ENCODE results near the gene RAP1B.

RAP1B gene

GRCh38 chr12:68647507-68647906 lies 36.8 kb downstream of the RAP1B start (continued):
- TF ChIP-seq RARB (CRISPR knock-in tag; IDR thresholded peaks at IDR 0.05): no peak

- no peak for TF ChIP-seq ZNF70 (CRISPR knock-in tag; IDR thresholded peaks at IDR 0.05)
- TF ChIP-seq ZNF8 (CRISPR knock-in tag; IDR thresholded peaks at IDR 0.05): no peak
- TF ChIP-seq CSRNP3 (CRISPR knock-in tag; IDR thresholded peaks at IDR 0.05): no peak
- ATAC-seq: no peak
These were observed 37.5 kb downstream of the RAP1B start for GRCh38 chr12:68648179-68648578.

GRCh38 chr12:68665016-68665569 lies 54.4 kb downstream of the RAP1B start:
- peak; percentile 21 for ATAC-seq
- TF ChIP-seq POU6F1 (CRISPR knock-in tag; IDR thresholded peaks at IDR 0.05; ENCODE audit: borderline replicate concordance, low read depth): no peak
- no peak for TF ChIP-seq PATZ1 (CRISPR knock-in tag; IDR thresholded peaks at IDR 0.05; ENCODE audit: borderline replicate concordance)
- TF ChIP-seq ZC3H10 (CRISPR knock-in tag; IDR thresholded peaks at IDR 0.05): no peak
- no peak for TF ChIP-seq ESRRG (CRISPR knock-in tag; IDR thresholded peaks at IDR 0.05)
- no peak for TF ChIP-seq ZFP3 (CRISPR knock-in tag; IDR thresholded peaks at IDR 0.05)
- TF ChIP-seq ZFP30 (CRISPR knock-in tag; IDR thresholded peaks at IDR 0.05): no peak
- TF ChIP-seq TSHZ2 (CRISPR knock-in tag; IDR thresholded peaks at IDR 0.05): no peak
- no peak for TF ChIP-seq OSR1 (CRISPR knock-in tag; IDR thresholded peaks at IDR 0.05)

- no peak for TF ChIP-seq PPARA (CRISPR knock-in tag; IDR thresholded peaks at IDR 0.05; ENCODE audit: borderline replicate concordance)
- no peak for TF ChIP-seq TCF4 (CRISPR knock-in tag; IDR thresholded peaks at IDR 0.05; ENCODE audit: borderline replicate concordance)
- no peak for TF ChIP-seq CSDC2 (CRISPR knock-in tag; IDR thresholded peaks at IDR 0.05)
- no peak for TF ChIP-seq ZC3H10 (CRISPR knock-in tag; IDR thresholded peaks at IDR 0.05)
- no peak for TF ChIP-seq POU6F1 (CRISPR knock-in tag; IDR thresholded peaks at IDR 0.05; ENCODE audit: borderline replicate concordance, low read depth)
- no peak for TF ChIP-seq TOX (CRISPR knock-in tag; IDR thresholded peaks at IDR 0.05; ENCODE audit: borderline replicate concordance)
- TF ChIP-seq PATZ1 (CRISPR knock-in tag; IDR thresholded peaks at IDR 0.05; ENCODE audit: borderline replicate concordance): no peak
- TF ChIP-seq CSRNP3 (CRISPR knock-in tag; IDR thresholded peaks at IDR 0.05): no peak
- no peak for TF ChIP-seq SNAI2 (CRISPR knock-in tag; IDR thresholded peaks at IDR 0.05)
- ATAC-seq: no peak
These were observed 56.6 kb downstream of the RAP1B start for GRCh38 chr12:68667291-68667690.

All from SK-N-SH treated with all-trans-retinoic acid at 6 μM for 48 hours (cell line).